NOMO-1 (cell line): ENCODE measurements around the gene HMHB1.
A peak's percentile ranks its signal among the peaks of the same experiment; 100 is the strongest.

ENCODE experiments used
- DNase-seq, 2 experiments: peaks; one replicate each; lab custom pipeline; 2025; ENCODE audit not compliant: unreplicated experiment in 2 of 2; lab: John Stamatoyannopoulos, UW

HMHB1 gene

GRCh38 chr5:143812085-143812705 is at the start of gene HMHB1:
TSS of gene HMHB1 (plus strand) at chr5:143812161.
- no peak for DNase-seq

- DNase-seq: no peak
Measured at GRCh38 chr5:143762636-143763220, 49.2 kb upstream of the HMHB1 start.

GRCh38 chr5:143767162-143767561 is 44.8 kb upstream of the HMHB1 start:
- DNase-seq: no peak

GRCh38 chr5:143769026-143769786 is 42.8 kb upstream of the HMHB1 start:
- DNase-seq: no peak

- no peak for DNase-seq
Measured at GRCh38 chr5:143770450-143770849, 41.5 kb upstream of the HMHB1 start.

- DNase-seq: no peak
Measured at GRCh38 chr5:143771189-143771588, 40.8 kb upstream of the HMHB1 start.

DNA sequence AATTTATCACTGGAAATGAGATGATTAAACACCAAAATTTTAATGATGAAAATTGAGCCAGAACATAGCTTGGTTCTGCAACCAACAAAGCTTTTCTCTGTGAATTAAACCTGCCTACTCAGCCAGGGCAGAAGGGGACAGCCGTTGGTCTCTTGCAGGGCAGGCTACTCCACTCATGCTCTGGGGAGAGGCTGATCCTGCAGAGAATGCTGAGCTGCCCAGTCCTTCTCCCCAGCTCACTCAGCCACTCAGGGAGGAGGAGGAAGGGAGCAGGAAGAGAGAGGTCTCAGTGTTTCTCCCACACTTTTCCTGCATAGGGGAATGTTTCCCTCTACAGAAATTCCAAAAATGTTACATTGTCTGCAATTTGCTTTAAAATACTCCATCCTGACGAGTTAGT is 40.4 kb upstream of the HMHB1 start:
- no peak for DNase-seq

GRCh38 chr5:143772621-143773020 is 39.3 kb upstream of the HMHB1 start:
- DNase-seq: no peak

GRCh38 chr5:143775258-143775657 is 36.7 kb upstream of the HMHB1 start:
- DNase-seq: peak; percentile 75 to 87

- no peak for DNase-seq
Measured at GRCh38 chr5:143776951-143777350, 35.0 kb upstream of the HMHB1 start.

- DNase-seq: no peak
Measured at GRCh38 chr5:143779506-143779905, 32.5 kb upstream of the HMHB1 start.

- no peak for DNase-seq
Measured at GRCh38 chr5:143781993-143782520, 29.9 kb upstream of the HMHB1 start.

GRCh38 chr5:143782588-143783386 is 29.2 kb upstream of the HMHB1 start:
- no peak for DNase-seq

DNA sequence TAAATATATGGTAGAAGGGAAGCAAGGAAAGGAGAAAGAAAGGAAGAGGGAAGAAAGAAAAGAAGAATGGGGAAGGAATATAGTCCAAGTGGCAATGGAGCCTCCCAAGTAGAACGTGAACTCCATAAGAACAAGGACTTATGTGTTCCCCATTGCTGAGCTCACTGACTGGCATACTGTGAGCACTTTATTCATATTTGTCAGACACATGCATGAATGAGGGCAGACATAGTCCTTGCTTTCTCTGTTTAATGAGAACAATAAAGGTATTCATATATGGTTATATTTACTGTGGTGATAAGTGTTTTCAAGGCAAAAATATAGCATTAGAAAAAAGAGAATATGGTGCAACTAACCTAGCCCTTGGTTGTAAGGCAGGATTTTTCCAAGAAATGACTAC is 23.6 kb upstream of the HMHB1 start:
- DNase-seq: no peak

DNA sequence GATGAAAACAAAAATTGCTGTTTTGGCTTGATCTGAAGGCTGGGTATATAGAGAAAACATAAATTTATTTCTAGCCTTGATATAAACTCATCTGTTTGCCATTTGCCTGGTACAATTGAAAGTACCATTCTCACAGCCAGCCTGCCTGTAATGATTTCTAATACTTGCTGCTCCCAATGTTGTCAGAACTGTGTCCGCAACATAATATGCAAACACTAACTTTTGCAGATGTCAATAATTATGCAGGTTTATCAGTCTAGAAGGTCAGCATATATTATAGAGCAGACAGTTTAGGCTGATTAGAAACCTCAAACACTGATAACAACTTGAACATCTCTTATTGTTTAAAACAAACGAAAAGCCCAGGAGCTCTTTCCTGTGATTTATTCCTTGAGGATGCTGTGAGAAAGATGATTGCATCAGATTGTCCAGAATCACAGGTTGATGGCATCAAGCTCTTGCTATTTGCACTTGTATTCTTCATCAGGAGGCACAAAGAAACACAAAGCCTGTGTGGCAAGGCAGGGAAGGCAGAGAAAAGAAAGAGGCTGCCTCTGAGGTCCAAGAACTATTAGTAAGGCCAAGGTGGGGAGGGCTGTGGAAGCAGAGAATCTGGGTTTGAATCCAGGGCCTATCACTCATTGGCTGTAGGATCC is 21.4 kb upstream of the HMHB1 start:
- DNase-seq: no peak

DNA sequence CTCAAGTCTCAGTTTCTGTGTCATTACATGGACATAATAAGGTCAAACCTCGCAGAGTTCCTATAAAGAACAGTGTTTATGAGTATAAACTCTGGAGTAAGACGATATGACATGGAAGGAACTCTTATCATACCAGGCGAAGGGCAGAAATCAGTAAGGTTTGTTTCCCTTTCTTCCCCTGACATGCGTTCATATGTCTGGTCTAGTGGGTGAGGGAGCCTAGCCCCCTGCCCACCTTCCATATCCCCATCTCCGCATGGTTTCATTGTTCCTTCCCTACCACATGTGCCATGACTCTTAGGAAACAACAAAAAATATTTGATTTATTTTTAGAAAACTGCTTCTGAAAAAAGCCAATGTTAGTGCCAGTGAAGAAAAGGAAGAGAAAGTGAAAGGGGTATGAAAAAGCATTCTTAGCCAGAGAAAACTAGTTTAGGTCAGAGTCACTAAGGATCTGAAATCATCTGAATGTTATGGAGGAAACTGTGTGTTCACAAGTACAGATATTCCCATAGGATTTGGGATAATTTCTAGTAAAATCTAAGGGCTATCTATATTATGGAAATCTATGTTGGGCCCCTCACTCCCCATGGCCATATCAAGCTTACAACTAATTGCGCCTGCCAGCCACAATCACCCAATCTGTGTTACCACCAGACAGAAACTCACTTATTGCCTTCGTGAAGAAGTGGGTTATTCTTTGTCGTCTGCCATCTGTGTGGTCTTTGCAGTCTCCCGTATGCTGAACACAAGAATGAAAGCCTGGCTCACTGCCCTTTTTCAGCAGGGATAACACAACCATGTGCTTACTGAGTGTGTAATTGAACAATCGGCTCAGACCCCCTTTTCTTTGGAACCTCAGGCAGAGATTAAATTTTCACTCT is 19.9 kb upstream of the HMHB1 start:
- peak; percentile 38 to 80 for DNase-seq

GRCh38 chr5:143793249-143793648 is 18.7 kb upstream of the HMHB1 start:
- no peak for DNase-seq

DNA sequence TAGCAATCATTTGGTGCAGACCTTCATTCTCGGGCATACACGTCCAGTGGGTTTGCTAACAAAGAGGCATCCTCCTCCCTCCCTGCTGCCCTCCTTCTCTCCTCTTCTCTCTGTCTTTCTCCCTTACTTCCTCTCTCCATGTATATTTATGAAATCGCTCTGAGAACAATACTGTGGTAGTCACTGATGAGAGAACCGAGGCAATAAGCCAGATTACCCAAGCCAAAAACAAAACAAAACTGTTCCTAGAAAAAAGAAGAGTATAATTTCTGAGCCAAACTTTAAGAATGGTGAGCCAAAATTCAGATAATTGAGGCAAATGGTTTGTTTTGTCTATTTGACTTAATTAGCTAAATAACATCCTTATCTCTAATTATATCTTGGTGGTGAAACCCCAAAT is 15.8 kb upstream of the HMHB1 start:
- peak in 1 of 2 experiments; percentile 14 for DNase-seq

DNA sequence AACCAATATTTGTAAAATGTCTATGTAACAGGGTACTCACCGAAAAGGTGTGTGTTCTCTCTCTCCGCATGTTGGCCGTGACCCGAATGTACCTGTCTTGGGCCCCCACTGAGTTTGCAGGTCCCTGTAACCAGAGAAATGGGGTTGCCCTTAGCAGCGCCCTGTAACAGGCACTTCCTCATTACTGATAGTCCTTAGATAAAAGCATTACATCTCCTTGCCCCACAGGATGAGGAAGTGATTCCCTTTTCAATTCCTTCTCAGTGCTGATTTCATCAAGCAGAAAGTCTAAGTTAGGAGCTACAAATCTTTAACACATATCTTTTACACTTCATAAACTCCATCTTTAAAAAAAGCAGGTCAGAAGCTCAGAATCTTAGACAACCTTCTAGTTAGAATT is 15.2 kb upstream of the HMHB1 start:
- peak; percentile 74 to 86 for DNase-seq

GRCh38 chr5:143800715-143801114 is 11.2 kb upstream of the HMHB1 start:
- DNase-seq: no peak
